RCC 7860 (cell line): Measurements from ENCODE around the gene ZC3H18.
"Not testable (repeated sequence)": the region's sequence is repeated elsewhere in the genome, so short reads cannot be mapped to it uniquely, and the experiment has no call there.

Experiments used
- DNase-seq: peaks from one replicate; pipeline ENCODE4 v3.0.0-alpha.2; 2015; ENCODE audit warnings: low spot score
- FAIRE-seq: peaks from 2 replicates; lab custom pipeline; 2012; peaks lifted over from hg19 to GRCh38; lab: Jason Lieb, UNC

The ZC3H18 gene

DNA sequence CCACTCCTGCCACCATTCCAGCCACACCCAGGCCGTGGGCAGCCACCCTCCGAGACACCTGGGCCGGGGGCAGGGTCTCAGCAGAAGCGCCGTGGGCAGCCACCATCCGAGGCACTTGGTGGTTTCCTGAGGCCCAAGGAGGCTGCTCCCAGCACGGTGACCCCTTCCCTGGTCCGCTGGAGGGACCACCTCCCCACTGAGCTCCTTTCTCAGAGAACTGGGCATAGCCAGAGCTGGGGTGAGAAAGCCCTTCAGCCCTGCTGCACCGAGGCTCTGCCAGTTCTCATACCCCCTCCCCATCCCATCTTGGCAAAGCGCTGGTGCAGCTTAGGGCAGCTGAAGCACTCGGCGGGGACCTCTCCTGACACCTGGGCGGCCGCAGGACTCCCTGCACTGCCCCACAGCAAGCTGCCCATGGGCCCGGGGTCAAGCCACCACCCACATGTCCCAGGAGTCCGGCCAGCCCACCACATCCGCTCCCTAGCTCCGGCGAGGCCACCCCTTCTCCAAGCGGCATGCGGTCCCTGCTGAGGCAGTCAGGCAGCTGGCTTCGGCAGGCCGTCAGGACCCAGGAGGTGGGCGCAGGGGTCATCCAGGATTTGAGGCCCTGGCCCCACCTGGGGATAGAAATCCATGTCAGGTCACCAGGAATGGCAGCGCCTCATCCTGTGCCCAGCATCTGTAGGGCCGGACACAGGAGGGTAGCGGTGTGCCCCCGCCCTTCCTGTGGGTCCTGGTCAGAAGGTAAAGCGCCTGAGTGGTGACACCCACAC, 82.0 kb downstream of the ZC3H18 start:
- DNase-seq (no peak), FAIRE-seq (no peak)

DNA sequence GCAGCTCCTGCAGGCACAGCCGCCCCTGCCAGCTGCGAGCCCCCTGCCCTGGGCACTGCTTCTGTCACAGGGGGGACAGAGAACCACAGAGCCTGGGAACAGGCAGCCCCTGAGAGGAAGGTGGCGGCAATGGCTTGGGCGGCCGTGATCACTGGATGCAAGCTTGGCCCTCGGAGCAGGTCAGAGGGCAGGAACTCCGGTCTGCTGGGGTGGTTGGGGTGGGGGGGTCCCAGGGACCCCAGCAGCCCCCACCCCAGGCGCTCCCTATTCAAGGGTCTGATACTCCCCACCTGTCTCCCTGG, 82.5 kb downstream of the ZC3H18 start:
- FAIRE-seq (no peak), DNase-seq (no peak)

DNA sequence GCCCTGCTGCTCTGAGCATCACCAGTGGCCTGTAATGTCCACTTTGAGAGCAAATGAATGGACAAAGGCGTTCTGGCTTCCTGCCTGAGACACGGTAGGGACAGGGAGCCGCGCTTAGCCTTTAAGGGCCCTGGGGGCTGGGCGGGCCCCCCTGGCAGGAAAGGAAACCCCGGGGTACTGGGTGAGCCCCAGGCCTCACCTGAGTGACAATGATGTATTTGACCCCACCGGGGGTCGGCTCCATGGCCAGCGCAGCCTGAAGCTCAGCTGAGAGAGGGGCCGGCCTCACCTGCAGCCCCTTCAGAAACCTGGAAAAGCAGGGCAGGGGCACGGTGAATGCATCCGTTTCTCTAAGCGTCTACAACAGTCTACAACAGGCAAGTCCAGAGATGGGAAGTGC, 82.9 kb downstream of the ZC3H18 start:
- FAIRE-seq (no peak), DNase-seq (no peak)

DNA sequence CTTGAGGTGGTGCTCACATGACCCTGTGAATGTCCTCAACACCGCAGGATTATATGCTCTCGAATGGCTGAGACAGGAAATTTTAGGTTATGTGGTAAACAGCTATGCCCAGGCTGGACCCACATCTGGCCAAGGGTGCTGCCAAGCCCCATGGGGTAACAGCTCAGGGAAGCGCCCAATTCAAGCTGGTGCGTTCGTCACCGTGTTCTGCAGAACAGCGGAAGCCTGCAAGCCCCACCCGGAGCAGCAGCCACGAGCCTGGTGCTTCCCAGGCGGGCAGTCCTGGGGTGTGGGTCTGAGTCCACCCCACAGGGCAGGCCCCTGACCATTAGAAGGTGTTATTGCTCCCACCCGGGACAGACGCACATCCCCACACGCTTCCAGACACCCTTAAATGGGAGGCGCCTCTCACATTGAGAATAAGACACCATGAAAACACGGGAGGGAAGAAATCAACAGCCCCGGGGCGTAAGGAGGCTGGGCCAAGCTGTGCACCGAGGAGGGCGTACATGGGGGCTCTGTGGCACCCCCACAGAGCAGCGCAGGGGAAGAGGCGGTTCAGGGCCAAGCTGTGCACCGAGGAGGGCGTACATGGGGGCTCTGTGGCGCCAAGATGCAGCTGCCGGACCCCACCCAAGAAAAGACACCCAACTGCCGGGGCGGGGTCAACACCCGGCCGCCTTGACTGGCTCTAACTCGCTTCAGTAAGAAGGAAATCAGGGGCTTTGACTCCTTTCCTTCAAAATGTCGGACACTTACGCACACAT, 83.6 kb downstream of the ZC3H18 start:
- FAIRE-seq (no peak), DNase-seq (no peak)

DNA sequence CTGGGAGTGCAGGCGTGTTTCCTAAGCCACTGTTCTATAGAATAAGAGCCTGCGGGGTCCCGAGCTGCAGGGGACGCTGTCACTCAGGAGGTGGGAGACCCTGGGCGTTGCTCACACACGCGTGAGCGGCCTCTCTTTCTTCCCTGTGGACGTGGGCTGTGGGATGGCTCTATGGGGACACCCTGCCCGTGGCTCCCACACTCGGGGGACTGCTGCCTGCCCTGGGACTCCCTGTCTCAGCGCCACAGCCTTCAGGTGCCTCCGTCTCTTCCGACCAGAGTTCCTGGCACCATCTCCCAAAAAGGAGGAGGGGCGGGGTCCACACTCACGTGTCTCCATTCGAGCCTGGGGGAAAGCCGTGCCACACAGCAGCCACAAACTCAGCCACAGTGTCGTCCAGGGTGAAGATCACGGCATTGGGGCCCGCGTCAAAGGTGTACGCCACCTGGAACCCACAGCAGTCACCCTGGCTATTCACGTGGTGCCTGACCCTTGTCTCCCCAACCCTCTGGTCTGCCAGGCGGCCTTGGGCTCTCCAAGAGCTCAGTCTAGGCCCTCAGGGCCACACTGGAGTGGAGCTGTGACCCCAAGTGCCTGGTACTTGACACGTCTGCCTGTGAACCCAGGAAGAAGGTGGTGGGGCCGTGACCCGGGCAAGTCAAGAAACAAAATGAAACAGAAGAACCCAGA, 84.3 kb downstream of the ZC3H18 start:
- FAIRE-seq (no peak), DNase-seq (no peak)

DNA sequence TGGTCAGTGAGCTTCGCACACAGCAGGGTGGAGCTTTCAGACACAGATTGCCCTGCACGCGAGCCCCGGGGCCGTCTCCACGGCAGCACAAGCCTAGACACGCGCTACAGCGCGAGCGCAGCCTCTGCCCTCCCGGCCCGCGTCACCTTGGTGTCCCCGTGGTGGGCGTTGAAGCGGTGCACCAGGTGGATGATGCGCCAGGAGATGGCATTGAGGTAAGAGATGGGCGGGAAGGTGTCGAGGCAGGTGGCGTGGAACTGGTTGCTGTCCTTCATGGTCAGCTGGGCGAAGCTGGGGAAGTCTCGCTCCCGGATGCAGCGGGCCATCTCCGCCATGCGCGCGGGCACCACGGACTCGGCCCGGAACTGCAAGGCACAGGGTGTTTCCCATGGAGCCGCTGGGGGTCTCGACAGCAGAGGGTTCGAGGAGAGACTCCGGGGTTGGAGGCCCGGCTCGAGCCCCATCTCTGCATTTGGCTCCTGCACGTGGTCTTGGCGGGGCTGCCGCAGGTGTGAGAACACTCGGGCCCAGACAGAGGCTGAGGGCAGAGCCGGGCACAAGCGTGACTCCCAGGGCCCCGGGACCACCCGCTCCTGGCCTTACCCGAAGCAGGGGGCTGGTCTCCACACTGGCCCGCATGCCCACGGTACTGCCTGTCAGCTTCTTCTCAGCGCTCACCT, 85.0 kb downstream of the ZC3H18 start:
- no peak for FAIRE-seq
- DNase-seq: no peak

DNA sequence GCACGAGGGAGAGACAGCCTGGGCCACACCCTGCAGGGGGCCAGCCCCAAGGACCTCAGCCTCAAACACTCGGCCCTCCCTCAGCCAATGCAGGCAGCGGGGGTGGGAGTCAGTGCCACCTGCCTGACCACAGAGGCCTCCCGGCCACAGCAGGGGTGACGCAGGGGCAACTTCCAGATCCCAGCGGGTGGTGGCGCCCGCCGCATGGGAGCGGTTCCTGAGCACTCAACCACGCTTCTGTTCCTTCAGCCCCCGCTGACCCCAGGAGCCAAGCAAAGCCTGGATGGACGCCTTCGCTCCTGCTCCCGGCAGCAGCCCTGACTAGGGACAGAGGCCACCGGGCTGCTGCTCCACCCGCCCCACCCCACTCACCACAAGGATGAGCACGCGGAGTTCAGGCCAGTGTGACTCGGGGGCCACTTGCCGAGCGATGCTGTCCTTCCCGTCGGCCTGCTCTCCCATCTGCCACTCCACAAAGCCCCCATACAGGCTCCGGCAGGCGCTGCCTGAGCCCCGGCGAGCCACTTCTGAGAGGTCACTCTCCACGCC, 85.6 kb downstream of the ZC3H18 start:
- peak; percentile 11 for FAIRE-seq

DNA sequence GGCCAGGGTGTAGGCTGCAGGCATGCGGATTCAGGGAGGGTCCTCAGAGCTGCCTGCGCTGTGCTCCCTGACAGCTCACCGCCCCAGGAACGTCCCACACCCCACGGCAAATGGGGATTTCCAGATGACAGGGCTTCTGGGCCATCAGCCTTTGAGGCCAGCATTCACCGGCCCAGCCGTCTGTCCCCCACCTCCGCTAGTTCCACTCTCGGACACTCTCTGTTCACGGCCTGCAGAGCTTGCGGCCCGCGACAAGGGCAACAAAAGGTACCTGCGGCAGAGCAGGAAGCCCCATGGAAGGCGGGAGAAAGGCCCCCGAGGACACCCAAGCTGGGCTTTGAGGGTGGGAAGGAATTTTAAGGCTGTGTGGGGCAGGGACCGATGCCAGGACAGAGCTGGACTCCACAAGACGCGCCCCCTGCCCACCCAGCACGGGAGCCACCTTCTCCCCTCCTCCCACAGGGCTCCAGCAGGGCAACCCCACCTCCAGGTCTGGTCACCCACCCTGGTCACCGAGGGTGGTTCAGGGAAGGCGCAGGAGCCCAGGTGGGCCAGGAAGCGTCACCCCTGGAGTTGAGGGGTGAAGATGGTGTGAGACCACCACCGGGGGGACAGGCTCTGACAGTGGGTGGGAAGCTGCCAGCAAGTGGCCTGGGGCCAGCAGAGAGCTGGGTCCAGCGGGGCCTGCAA, 86.2 kb downstream of the ZC3H18 start:
- no peak for FAIRE-seq
- DNase-seq: peak; percentile 48

More for the DNA sequence above, 85.6 kb downstream of the ZC3H18 start:
- DNase-seq: peak; percentile 74

DNA sequence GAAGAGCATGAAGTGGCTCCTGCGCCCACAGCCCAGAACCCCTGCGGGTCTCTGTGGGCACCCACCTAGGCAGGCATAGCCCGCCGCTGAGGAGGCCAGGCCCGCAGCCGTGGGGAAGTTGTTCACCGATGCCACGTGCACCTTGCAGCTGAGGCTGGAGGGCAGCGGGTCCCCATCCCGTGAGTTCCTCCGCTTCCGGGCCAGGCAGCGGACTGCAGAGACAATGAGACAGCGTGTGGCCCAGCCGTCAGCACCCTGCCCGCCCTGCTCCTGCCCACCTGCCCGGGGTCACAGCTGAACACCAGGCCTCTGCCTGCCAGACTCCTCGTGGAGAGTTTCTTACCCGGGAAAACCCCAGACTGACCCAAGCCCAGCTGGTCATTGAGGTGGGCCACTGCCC, 87.2 kb downstream of the ZC3H18 start:
- DNase-seq (no peak), FAIRE-seq (no peak)

DNA sequence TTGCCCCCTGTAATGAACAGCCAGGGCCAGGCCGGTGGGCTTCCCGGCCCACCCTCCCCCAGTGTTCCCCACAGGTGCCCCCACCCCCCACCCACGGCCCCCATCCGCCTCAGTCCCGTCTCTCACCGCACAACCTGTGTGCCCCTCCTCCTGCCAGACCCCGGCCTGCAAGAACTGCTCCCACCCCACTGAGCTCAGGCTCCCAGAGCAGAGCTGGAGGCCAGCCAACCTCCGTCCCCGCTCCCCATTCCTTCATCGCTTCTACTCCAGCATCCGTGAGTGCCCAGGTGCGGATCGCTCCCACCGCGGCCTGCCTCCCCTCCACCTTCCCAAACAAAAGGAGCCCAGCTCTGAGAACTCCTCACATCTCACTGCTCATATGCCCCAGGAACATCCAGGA, 88.5 kb downstream of the ZC3H18 start:
- DNase-seq (no peak), FAIRE-seq (no peak)

DNA sequence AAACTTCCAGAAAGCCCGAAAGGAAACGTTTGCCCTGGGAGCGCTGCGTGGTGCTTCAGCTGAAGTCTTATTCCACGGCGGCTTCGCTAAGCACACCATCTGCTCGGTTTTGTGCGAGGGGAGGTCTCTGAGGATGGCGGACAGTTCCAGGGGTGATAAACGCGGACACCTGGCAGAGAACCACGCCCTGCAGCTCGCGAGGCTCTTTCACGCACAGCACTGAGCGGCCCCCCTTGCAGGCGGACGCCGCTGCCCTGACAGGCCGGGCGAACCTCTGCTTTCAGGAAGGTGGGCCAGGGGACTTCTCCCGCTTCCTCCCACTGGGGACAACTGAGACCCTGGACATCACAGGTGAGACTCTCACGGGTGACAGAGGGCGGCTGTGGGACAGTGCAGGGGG, 89.0 kb downstream of the ZC3H18 start:
- no peak for DNase-seq
- FAIRE-seq: no peak

DNA sequence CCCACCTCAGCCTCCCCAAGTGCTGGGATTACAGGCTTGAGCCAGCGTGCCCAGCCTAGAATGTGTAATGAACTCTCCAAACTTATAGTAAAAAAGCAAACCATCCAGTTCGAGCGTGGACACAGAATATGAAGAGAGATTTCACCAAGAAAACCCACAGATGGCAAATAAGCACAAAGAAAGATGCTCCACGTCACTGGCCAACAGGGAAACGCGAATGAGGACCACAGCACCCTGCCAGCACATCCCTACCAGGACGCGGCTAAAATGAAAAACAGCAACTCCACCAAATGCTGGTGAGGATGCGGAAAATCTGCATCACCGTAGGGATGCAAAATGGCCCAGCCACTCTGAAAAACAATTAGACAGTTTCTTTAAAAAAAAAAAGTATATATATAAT, 91.3 kb downstream of the ZC3H18 start:
- FAIRE-seq: no peak
- no peak for DNase-seq

DNA sequence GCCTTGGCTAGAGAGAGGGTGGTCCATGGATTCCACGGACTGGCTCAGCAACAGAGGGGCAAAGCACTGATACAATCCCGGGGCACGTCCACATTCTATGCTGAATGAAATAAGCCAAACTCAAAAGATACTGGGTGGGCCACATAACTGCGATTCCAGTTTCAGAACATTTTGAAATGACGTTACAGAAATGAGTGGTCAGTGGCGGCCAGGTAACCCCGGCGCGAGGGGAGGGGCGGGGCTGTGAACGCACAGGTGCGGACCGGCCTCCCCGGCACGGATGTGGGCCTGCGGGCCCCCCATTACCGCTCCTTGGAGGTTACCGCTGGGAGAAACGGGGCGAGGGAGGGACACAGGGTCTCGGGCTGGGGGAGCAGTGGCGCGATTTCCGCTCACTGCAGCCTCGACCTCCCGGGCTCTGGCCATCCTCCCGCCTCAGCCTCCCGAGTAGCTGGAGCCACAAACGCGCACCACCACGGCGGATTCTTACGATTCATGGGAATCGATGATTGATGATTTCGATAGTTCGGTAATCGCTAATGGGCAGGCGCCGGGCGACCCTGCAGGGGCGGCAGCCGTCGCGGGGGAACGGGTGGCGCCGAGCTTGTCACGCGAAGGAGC, 92.1 kb downstream of the ZC3H18 start:
- DNase-seq: no peak
- FAIRE-seq: no peak

DNA sequence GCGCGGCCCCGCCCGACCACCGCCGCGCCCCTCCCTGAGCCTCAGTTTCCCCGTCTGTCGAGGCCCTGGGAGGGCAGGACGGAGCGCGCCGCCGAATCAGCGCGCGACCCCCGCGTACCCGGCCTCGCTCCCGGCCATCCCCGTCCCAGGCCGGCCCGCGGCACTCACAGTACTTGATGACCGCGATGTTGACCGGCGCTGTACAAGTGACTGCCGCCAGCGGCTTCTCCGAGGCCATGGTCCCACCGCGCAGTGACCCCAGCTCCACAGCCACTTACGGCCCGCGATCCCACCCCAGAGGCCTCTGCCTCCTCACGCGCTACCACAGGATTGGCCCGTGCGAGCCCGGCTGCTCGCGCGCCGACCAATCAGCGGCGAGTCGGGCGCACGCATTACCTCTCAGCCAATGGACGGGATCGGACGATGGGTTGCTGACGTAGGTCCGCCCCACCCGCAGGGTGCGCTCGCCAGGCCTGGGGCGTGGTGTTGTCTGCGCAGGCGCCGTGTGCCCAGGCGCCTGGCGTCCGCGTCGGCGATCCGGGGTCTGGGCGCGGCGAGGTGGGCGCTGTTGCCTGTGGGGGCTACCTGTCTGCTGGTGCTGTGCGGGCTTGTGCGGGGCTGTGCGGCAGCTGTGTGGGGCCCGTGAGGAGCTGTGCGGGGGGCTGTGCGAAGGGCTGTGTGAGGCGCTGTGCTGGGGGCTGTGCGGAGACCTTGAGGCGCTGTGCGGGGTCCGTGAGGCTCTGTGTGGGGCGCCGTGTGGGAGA, 92.8 kb downstream of the ZC3H18 start, which contains the start of gene MVD:
TSS of gene MVD (minus strand) at position 249 of the 764 bp plus-strand sequence. CDS start at position 238, 11 bp downstream.
- FAIRE-seq (peak; percentile 69), DNase-seq (peak; percentile 95)

DNA sequence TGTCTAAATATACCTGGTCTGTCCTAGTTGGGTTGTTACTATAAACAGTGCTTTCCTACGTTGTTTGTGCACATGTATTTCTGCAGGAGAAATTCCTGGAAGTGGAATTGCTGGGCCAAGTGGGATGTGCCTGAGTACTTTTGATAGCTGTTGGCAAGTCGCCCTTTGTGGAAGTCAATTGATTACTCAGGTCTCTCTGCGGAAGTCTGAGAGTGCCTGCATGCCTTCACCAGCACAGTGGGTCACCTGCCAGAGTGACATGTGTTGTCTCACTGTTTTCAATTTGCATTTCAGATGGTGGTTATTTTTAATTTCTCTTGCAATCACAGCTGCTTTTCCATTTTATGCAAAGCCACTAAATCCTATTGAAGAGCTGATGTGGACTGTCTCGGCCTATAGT, 94.9 kb downstream of the ZC3H18 start:
- DNase-seq (no peak), FAIRE-seq (no peak)

DNA sequence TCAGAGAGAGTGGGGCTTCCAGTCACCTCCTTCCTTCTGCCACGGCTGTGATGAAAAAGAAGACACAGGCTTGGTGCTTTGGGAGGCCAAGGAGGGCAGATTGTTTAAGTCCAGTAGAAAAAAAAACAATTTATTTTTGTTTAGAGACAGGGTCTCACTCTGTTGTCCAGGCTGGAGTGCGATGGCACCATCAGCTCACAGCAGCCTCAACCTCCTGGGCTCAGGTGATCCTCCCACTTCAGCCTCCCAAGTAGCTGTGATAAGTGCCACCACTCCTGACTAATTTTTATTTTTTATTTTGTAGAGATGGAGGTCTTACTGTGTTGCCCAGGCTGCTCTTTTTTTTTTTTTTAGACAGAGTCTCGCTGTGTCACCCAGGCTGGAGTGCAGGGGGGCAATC, 95.4 kb downstream of the ZC3H18 start:
- DNase-seq (no peak), FAIRE-seq (no peak)

DNA sequence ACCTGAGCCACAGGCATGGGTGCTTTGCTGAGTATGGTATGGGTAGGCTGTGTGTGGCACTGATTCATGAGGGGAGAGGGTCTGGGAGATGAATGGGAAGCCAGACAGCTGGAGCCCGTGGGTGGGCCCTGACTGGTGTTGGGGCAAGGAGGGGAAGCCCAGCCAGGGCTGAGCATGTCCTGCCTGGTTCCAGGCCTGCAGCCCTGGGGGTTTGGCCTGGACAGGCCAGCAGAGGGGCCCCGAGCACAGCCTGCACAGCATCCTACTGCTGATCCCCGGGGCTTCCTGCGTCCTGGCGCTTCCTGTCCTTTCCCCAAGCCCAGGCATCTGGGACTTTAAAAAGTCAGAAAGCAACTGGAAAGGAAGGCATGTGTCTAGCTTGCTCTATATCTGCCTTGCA, 97.3 kb downstream of the ZC3H18 start:
- no peak for FAIRE-seq

DNA sequence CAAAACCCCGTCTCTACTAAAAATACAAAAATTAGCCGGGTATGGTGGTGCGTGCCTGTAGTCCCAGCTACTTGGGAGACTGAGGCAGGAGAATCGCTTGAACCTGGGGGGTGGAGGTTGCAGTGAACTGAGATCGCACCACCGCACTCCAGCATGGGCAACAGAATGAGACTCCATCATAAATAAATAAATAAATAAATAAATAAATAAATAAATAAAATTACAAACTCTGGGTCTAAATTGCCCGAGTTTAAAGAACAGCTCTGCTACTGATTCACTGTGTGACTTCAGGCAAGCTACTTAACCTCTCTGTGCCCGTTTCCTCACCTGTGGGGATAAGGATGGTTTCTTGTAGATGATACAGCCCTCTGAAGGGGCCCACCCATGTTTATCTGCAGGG, 99.3 kb downstream of the ZC3H18 start:
- FAIRE-seq: not testable (repeated sequence)

More for the DNA sequence above, 97.3 kb downstream of the ZC3H18 start:
- DNase-seq: no peak

DNA sequence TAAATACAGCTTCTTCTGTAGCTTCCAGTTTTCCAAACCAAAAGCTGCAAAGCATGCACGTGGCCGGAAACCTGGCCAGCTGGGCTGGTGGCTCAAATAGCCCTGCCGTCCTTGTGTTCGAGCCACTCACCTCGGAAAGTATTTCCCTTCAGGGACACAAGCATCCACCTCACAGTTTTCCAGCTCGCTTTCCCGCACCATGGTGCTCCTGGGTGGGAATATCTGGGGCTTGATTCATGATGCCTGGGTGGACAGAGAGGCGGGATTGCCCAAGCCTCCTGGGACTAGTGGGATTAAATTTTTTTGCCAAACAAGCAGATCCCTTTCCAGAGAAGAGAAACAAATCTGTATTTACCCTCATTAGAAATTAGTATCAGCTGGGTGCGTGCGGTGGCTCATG, 99.8 kb downstream of the ZC3H18 start:
- no peak for DNase-seq
- FAIRE-seq: no peak

More for the DNA sequence above, 99.3 kb downstream of the ZC3H18 start:
- not testable (repeated sequence) for DNase-seq
